22Rv1 (cell line): Measurements from ENCODE around the gene ZNF84.

Experiments
- CTCF ChIP-seq: fragments of 450-650 bp; IDR thresholded peaks from 2 replicates; pipeline ENCODE4 v1.5.1; 2017; ENCODE audit warnings: mild to moderate bottlenecking
- ZFX ChIP-seq: fragments of 450-650 bp; IDR thresholded peaks from 2 replicates; pipeline ENCODE4 v1.6.1; 2017; ENCODE audit warnings: antibody characterized with exemption, borderline replicate concordance

- TF ChIP-seq CTCF (no peak), ZFX (no peak)
Measured at GRCh38 chr12:133061954-133062353, 24.6 kb downstream of the ZNF84 start.
